GM18499 (cell line): ENCODE data around the gene SHC3.

Source experiments
- ATAC-seq: cut with Tn5 transposase; IDR thresholded peaks from one replicate; pipeline ENCODE4 v1.9.1; 2021; ENCODE audit warnings: moderate number of reproducible peaks; ENCODE audit not compliant: insufficient read depth, unreplicated experiment

The SHC3 gene

GRCh38 chr9:88993871-88994460, 184.7 kb downstream of the SHC3 start:
- ATAC-seq: no peak

DNA sequence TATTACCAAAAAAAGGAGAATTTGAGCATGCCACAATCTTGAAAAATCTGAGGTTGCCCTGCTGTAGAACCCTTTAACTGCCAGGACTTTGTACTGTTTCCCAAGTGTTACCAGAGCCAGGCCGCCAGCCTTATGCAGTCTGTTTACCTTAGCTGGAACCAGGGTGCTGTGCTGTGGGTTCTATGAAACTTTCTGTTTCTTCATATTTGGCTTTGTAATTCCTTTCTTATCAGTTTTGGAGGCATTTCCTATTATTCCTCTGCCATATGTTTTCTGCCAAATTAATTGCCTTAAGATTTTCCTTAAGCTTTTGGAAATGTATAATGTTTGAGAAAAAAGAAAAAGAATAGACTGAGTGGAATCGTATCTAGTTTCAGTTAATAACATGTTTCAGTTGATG, 185.3 kb downstream of the SHC3 start:
- no peak for ATAC-seq

GRCh38 chr9:88992556-88992955, 186.1 kb downstream of the SHC3 start:
- no peak for ATAC-seq

DNA sequence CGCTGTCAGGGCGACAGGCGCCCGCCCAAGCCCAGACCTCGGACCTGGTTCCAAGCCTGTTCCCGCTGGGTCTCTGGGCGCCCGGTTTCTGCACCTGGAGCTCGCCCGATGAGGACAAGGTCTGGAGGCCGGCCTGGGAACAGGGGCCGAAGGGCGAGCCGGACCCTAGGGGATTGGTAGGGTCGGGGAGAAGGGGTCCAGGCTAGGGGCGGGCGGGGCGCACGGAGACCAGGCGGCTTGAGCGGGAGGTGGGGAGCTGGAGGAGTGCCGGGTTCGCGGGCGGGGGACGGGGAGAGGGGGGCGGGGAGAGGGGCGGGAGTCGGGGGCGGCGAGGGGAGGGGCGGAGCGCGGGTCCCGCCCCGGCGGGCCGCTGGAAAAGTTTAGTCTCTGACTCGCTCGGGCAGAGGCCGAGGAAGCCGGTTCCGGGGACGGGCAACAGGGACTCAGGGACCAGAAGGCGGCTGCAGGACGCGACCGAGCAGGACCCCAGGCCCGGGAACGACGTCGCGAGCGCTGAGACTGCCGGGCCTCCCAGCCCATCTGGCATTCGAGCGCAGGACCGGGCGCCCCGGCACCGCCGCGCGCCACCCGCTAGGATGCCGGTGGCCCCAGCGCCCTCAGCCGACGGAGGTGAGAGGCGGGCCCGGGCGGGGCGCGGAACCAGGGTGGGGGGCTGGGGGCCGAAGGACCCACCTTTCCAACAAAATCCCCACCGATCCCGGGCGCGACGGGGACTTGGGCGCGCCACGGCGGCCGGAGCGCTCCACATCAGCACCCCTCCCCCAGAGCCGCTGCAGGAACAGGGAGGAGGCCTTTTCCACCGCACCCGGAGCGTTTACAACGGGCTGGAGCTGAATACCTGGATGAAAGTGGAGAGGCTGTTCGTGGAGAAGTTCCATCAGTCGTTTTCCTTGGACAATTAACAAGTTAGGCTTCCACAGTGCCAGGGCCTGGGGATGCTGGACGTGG, 187.3 kb downstream of the SHC3 start, which contains the start of gene S1PR3:
S1PR3 (plus strand) TSS at position 403 of the 969 bp plus-strand sequence. CDS start 9,733 bp downstream, outside the sequence.
- ATAC-seq: no peak

GRCh38 chr9:88990729-88991065, 187.9 kb downstream of the SHC3 start:
- ATAC-seq: no peak

DNA sequence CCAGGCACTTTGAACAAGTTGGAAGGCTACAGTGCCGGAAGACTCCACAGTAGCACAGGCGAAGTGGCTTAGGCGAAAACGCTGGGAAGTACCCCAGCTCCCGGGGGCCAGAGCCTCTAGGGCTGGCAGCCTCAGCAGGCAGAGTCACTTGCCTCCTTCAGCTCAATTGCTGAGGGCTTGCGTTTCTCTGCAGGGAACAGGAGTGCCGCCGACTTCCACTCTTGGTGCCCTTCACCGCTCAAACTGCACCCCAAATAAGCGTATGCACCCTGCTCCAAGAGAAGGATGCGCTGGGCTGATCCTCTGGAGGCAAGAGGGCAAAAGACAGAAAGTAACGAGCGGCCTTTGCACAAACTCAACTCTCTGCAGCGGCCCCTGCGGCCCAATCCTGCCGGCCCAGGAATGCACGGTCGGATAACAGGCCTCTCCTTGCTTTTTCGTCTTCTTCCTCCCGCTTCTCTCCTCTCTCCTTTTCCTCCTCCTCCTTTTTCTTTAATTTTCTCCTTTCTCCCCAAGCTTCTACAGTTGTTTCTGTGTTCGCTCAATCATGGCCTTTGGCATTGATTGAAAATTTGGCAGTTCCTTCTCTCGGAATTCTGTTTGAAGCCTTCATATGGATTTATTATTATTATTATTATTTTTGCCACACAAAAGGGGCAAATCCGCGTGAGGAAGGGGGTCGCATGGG, 188.4 kb downstream of the SHC3 start:
- no peak for ATAC-seq

- no peak for ATAC-seq
Measured at GRCh38 chr9:88988796-88989641, 189.6 kb downstream of the SHC3 start.

- no peak for ATAC-seq
Measured at GRCh38 chr9:88987661-88988060, 191.0 kb downstream of the SHC3 start.

- no peak for ATAC-seq
Measured at GRCh38 chr9:88986776-88987175, 191.8 kb downstream of the SHC3 start.

DNA sequence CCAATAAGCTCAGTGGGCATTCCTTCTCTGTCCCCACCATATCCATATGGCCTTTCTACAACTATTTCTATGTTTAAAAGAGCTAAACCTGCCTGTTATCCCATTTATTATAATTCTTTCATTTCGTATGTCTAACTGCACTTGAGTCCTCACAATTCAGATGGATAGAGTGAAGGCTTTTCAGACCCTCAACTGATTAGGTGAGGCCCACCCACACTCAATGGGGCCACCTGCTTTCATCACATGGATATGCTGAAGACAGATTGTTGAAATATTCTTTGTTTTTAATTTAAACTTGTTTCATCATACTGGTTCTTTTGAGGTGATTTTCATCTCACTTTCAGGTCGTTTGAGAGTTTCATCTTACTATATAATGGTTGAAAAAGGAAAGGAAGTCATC, 193.0 kb downstream of the SHC3 start:
- no peak for ATAC-seq

- no peak for ATAC-seq
Measured at GRCh38 chr9:88984543-88984883, 194.1 kb downstream of the SHC3 start.

DNA sequence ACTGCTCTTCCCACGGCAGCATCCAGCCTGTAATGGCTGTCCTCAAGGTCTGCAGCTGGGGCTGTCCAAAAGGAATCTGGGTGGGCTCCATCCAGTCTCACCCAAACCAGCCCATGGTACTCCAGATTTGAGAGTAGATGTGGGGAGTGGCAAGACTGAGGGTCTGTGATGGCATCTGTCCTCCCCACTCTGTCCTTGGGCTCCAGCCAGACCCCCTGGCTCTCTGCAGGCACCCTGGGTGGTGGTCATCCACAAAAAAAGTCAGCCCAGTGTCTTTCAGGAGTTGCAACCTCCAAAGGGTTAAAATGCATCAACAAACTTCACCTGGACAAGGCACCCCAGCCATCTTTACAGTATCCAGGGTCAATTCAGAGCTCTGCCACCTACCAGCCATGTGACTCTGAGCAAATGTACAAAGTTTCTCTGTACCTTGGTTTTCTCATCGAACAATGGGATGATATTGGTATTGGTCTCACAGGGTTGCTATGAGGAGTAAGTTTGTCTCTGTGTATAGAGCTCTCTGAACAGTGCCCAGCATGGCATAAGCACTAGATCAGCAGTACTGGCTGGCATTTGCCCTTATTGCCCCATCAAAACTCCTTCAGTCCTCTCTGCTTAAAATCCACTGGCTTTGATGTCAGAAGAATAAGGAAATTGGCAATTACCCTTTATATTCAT, 194.6 kb downstream of the SHC3 start:
- no peak for ATAC-seq

- no peak for ATAC-seq
Measured at GRCh38 chr9:88980740-88981203, 197.8 kb downstream of the SHC3 start.

DNA sequence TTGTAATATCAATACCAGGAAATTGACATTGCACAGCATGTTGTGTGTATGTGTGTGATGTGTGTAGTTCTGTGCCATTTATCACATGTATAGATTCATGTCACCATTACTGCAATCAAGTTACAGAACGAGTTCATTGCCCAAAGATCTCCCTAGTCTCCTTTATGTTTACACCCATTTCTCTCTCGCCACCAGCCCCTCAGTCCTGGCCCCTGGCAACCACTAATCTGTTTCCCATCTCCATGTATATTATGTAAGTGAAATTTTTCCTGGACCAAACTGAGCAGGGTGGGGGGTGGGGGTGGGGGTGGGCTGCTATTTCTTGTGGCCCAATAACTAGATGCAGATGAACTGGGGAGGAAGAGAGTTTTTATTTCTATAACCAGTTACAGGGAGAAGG, 198.8 kb downstream of the SHC3 start:
- ATAC-seq: no peak

DNA sequence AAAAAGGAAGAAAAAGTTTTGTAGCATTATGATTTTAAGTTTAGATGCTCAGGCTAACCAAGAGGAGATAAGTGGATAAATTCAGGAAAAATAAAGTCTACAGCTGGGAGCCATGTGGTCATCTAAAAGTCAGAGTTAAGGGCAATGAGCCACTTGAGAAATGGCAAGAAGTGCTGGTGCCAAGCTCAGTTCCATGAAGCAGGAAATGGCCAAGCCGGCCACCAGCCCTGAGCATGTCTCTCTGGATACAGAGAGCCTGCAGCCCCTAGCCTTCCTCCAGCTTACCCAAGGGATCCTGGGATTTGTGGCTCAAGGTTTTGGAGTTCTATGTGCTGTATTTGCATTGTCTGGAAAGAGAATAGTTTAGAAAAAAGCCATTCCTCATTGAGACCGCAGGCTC, 199.6 kb downstream of the SHC3 start:
- no peak for ATAC-seq

- no peak for ATAC-seq
Measured at GRCh38 chr9:88978034-88978433, 200.6 kb downstream of the SHC3 start.

GRCh38 chr9:88976890-88977257, 201.7 kb downstream of the SHC3 start:
- no peak for ATAC-seq

- no peak for ATAC-seq
Measured at GRCh38 chr9:88975966-88976889, 202.4 kb downstream of the SHC3 start.

GRCh38 chr9:88974641-88975040, 204.0 kb downstream of the SHC3 start:
- ATAC-seq: no peak
